Astrocyte of the cerebellum (primary cell): Measurements from ENCODE around the gene INTS7.

Source experiments
- DNase-seq: peaks from one replicate; pipeline ENCODE4 v3.0.0-alpha.2; 2011; ENCODE audit warnings: low read depth
- H3K4me3 ChIP-seq: 2 replicates; pipeline ENCODE4 v1.5.1; 2011; ENCODE audit warnings: mild to moderate bottlenecking, low read depth, low read length, moderate library complexity
- CTCF ChIP-seq: IDR thresholded peaks from 2 replicates; pipeline ENCODE4 v1.5.1; 2012; ENCODE audit warnings: low read length, low read depth, moderate library complexity, mild to moderate bottlenecking; ENCODE audit errors: missing control alignments
- in situ Hi-C: cut with HindIII; loops from 2 replicates; pipeline ENCODE4 v1.10.0; 2017; ENCODE audit warnings: low sequenced_read_pairs

Gene INTS7

GRCh38 chr1:212040629-212041412 lies 5.5 kb upstream of the INTS7 start:
- in situ Hi-C loops = no loop called here
- no peak overlapping the region for H3K4me3 ChIP-seq
- no peak for TF ChIP-seq CTCF
- no peak for DNase-seq

GRCh38 chr1:212039622-212040021 lies 4.3 kb upstream of the INTS7 start:
- no peak overlapping the region for H3K4me3 ChIP-seq
- TF ChIP-seq CTCF = no peak
- DNase-seq = no peak
- in situ Hi-C loops = no loop called here

GRCh38 chr1:212037900-212038299 lies 2.5 kb upstream of the INTS7 start:
- no peak for DNase-seq
- no peak for TF ChIP-seq CTCF
- no peak overlapping the region for H3K4me3 ChIP-seq
- in situ Hi-C loops = no loop called here

- in situ Hi-C loops = no loop called here
- TF ChIP-seq CTCF = no peak
- H3K4me3 ChIP-seq = peak overlapping the region; percentile 78
- no peak for DNase-seq
Observed at GRCh38 chr1:212035835-212036605, 663 bp upstream of the INTS7 start.

- in situ Hi-C loops = no loop called here
Observed at GRCh38 chr1:212034516-212035122, 738 bp downstream of the INTS7 start.

More at GRCh38 chr1:212034516-212035122, 738 bp downstream of the INTS7 start:
- no peak for TF ChIP-seq CTCF
- H3K4me3 ChIP-seq = peak overlapping the region; percentile 78
- no peak for DNase-seq
